ENCODE results near the gene ATXN7. TPM values are rescaled to one million over a fixed set of nuclear protein-coding genes. Genes with fewer than 3 reads are reported as not detected.

Gene ATXN7
- polyA plus RNA-seq, 1 donor = 29.0 TPM

GRCh38 chr3:64021922-64022321 is 158.3 kb downstream of the ATXN7 start:
- no peak for DNase-seq

GRCh38 chr3:64022451-64023186 is 159.0 kb downstream of the ATXN7 start:
- no peak for DNase-seq

- DNase-seq = peak; percentile 79
Measured at GRCh38 chr3:64023187-64023860, 159.7 kb downstream of the ATXN7 start, which contains the start of gene PSMD6. Gene PSMD6 (minus strand): TSS chr3:64023494. CDS start chr3:64023419, 75 bp downstream.

GRCh38 chr3:64023861-64024223 is 160.2 kb downstream of the ATXN7 start:
- no peak for DNase-seq

- no peak for DNase-seq
Measured at GRCh38 chr3:64026346-64026745, 162.7 kb downstream of the ATXN7 start.

GRCh38 chr3:64027658-64028057 is 164.0 kb downstream of the ATXN7 start:
- no peak for DNase-seq

GRCh38 chr3:64028754-64029153 is 165.1 kb downstream of the ATXN7 start:
- DNase-seq = no peak

- no peak for DNase-seq
Measured at GRCh38 chr3:64029287-64029686, 165.6 kb downstream of the ATXN7 start.

- peak; percentile 63 for DNase-seq
Measured at GRCh38 chr3:64030741-64031140, 167.1 kb downstream of the ATXN7 start.

- peak; percentile 33 for DNase-seq
Measured at GRCh38 chr3:64031540-64032508, 168.2 kb downstream of the ATXN7 start.

GRCh38 chr3:64033069-64033468 is 169.4 kb downstream of the ATXN7 start:
- DNase-seq = no peak

- DNase-seq = no peak
Measured at GRCh38 chr3:64037084-64037483, 173.4 kb downstream of the ATXN7 start.

GRCh38 chr3:64038253-64038767 is 174.6 kb downstream of the ATXN7 start:
- DNase-seq = no peak

GRCh38 chr3:64039332-64039731 is 175.7 kb downstream of the ATXN7 start:
- DNase-seq = no peak

- DNase-seq = no peak
Measured at GRCh38 chr3:64039981-64040733, 176.5 kb downstream of the ATXN7 start.

GRCh38 chr3:64042952-64043351 is 179.3 kb downstream of the ATXN7 start:
- no peak for DNase-seq

GRCh38 chr3:64046592-64046991 is 182.9 kb downstream of the ATXN7 start:
- DNase-seq = no peak

GRCh38 chr3:64046996-64047594 is 183.4 kb downstream of the ATXN7 start:
- no peak for DNase-seq

GRCh38 chr3:64047787-64048186 is 184.1 kb downstream of the ATXN7 start:
- DNase-seq = no peak

GRCh38 chr3:64048631-64049061 is 185.0 kb downstream of the ATXN7 start:
- no peak for DNase-seq

GRCh38 chr3:64049136-64049535 is 185.5 kb downstream of the ATXN7 start:
- DNase-seq = no peak

All from left kidney (tissue), 2 donors.